ENCODE measurements around the gene FAM83F.
"Not testable (repeated sequence)": the region's sequence is repeated elsewhere in the genome, so short reads cannot be mapped to it uniquely, and the experiment has no call there.

The FAM83F gene

GRCh38 chr22:40014667-40015248 lies 20.0 kb downstream of the FAM83F start:
- H3K4me1 ChIP-seq (ENCODE audit: control insufficient read depth, insufficient read depth, low read length) = peaks cover 34% of the 10 kb centered on the region
- no peaks in the 10 kb centered on the region for H3K9me3 ChIP-seq (ENCODE audit: control insufficient read depth, low read length)
- no peak overlapping the region for H3K4me3 ChIP-seq (ENCODE audit: low read length)
- no peaks in the 10 kb centered on the region for H3K36me3 ChIP-seq (ENCODE audit: control insufficient read depth, insufficient read depth, low read length)
- no peak overlapping the region for H3K9ac ChIP-seq (ENCODE audit: low read length)
- peaks cover 4% of the 10 kb centered on the region for H3K27me3 ChIP-seq (ENCODE audit: control insufficient read depth, insufficient read depth, low read length)

GRCh38 chr22:40015358-40015976 lies 20.7 kb downstream of the FAM83F start:
- no peak overlapping the region for H3K9ac ChIP-seq (ENCODE audit: low read length)
- peaks cover 27% of the 10 kb centered on the region for H3K4me1 ChIP-seq (ENCODE audit: control insufficient read depth, insufficient read depth, low read length)
- H3K9me3 ChIP-seq (ENCODE audit: control insufficient read depth, low read length) = no peaks in the 10 kb centered on the region
- H3K36me3 ChIP-seq (ENCODE audit: control insufficient read depth, insufficient read depth, low read length) = no peaks in the 10 kb centered on the region
- H3K27me3 ChIP-seq (ENCODE audit: control insufficient read depth, insufficient read depth, low read length) = no peaks in the 10 kb centered on the region
- no peak overlapping the region for H3K4me3 ChIP-seq (ENCODE audit: low read length)

- Histone ChIP-seq H3K4me3 (ENCODE audit: low read length) (no peak overlapping the region), H3K36me3 (ENCODE audit: control insufficient read depth, insufficient read depth, low read length) (peaks cover 7% of the 10 kb centered on the region), H3K4me1 (ENCODE audit: control insufficient read depth, insufficient read depth, low read length) (peaks cover 30% of the 10 kb centered on the region), H3K9me3 (ENCODE audit: control insufficient read depth, low read length) (no peaks in the 10 kb centered on the region), H3K9ac (ENCODE audit: low read length) (no peak overlapping the region), H3K27me3 (ENCODE audit: control insufficient read depth, insufficient read depth, low read length) (no peaks in the 10 kb centered on the region)
Measured at GRCh38 chr22:40018051-40018450, 23.3 kb downstream of the FAM83F start.

- Histone ChIP-seq H3K36me3 (ENCODE audit: control insufficient read depth, insufficient read depth, low read length) (peaks cover 7% of the 10 kb centered on the region), H3K27me3 (ENCODE audit: control insufficient read depth, insufficient read depth, low read length) (no peaks in the 10 kb centered on the region)
Measured at GRCh38 chr22:40019100-40019499, 24.3 kb downstream of the FAM83F start.

GRCh38 chr22:40020956-40021355 lies 26.2 kb downstream of the FAM83F start:
- Histone ChIP-seq H3K9ac (ENCODE audit: low read length) (no peak overlapping the region), H3K4me1 (ENCODE audit: control insufficient read depth, insufficient read depth, low read length) (peaks cover 35% of the 10 kb centered on the region), H3K4me3 (ENCODE audit: low read length) (no peak overlapping the region), H3K9me3 (ENCODE audit: control insufficient read depth, low read length) (no peaks in the 10 kb centered on the region), H3K27me3 (ENCODE audit: control insufficient read depth, insufficient read depth, low read length) (no peaks in the 10 kb centered on the region), H3K36me3 (ENCODE audit: control insufficient read depth, insufficient read depth, low read length) (peaks cover 7% of the 10 kb centered on the region)

More at GRCh38 chr22:40019100-40019499, 24.3 kb downstream of the FAM83F start:
- H3K4me1 ChIP-seq (ENCODE audit: control insufficient read depth, insufficient read depth, low read length) = peaks cover 41% of the 10 kb centered on the region
- no peaks in the 10 kb centered on the region for H3K9me3 ChIP-seq (ENCODE audit: control insufficient read depth, low read length)
- H3K9ac ChIP-seq (ENCODE audit: low read length) = no peak overlapping the region
- H3K4me3 ChIP-seq (ENCODE audit: low read length) = no peak overlapping the region

DNA sequence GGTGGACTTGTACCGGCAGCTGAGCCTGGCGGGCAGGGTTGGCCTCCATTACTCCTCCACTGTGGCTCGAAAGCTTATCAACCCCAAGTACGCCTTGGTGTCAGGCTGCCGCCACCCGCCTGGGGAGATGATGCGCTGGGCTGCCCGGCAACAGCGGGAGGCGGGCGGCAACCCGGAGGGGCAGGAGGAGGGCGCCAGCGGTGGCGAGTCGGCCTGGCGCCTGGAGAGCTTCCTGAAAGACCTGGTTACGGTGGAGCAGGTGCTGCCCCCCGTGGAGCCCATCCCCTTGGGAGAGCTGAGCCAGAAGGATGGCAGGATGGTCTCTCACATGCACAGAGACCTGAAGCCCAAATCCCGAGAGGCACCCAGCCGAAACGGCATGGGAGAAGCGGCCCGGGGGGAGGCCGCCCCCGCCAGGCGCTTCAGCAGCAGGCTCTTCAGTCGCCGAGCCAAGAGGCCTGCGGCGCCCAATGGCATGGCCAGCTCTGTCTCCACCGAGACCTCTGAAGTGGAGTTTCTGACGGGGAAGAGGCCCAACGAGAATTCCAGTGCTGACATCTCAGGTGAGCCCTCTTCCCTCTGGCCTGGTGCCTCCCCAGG lies 26.7 kb downstream of the FAM83F start:
- Histone ChIP-seq H3K36me3 (ENCODE audit: control insufficient read depth, insufficient read depth, low read length) (peaks cover 7% of the 10 kb centered on the region), H3K9me3 (ENCODE audit: control insufficient read depth, low read length) (no peaks in the 10 kb centered on the region), H3K9ac (ENCODE audit: low read length) (no peak overlapping the region), H3K27me3 (ENCODE audit: control insufficient read depth, insufficient read depth, low read length) (no peaks in the 10 kb centered on the region), H3K4me1 (ENCODE audit: control insufficient read depth, insufficient read depth, low read length) (peaks cover 35% of the 10 kb centered on the region), H3K4me3 (ENCODE audit: low read length) (no peak overlapping the region)

- peaks cover 35% of the 10 kb centered on the region for H3K4me1 ChIP-seq (ENCODE audit: control insufficient read depth, insufficient read depth, low read length)
- H3K36me3 ChIP-seq (ENCODE audit: control insufficient read depth, insufficient read depth, low read length) = peaks cover 7% of the 10 kb centered on the region
- H3K9ac ChIP-seq (ENCODE audit: low read length) = no peak overlapping the region
- H3K27me3 ChIP-seq (ENCODE audit: control insufficient read depth, insufficient read depth, low read length) = no peaks in the 10 kb centered on the region
- no peak overlapping the region for H3K4me3 ChIP-seq (ENCODE audit: low read length)
- H3K9me3 ChIP-seq (ENCODE audit: control insufficient read depth, low read length) = no peaks in the 10 kb centered on the region
Measured at GRCh38 chr22:40022536-40023240, 27.9 kb downstream of the FAM83F start.

DNA sequence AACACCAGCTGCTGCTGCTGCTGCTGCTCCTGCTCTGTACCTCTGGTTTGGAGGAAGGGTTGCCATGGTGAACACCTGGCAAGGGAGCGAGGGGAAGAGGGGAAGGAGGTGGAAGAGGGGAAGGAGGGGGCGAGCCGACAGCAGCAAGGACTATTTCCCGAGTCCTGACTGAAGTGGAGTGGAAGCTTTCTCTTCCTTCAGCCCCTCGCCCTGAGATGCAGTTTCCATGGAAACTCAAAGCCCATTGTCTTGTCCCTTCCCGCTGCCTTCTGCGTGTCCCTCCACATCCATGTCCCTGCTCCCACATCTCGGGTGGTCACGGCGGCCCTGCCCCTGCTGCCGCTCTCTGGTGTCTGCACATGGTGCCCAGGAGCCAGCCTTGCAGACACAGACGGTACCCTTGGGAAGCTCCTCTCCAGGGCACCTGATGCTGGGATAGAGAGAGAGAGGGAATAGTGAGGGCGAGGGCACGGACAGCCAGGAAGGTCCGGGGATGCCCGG lies 28.6 kb downstream of the FAM83F start:
- Histone ChIP-seq H3K4me1 (ENCODE audit: control insufficient read depth, insufficient read depth, low read length) (peaks cover 35% of the 10 kb centered on the region), H3K4me3 (ENCODE audit: low read length) (no peak overlapping the region), H3K9ac (ENCODE audit: low read length) (no peak overlapping the region), H3K9me3 (ENCODE audit: control insufficient read depth, low read length) (no peaks in the 10 kb centered on the region), H3K36me3 (ENCODE audit: control insufficient read depth, insufficient read depth, low read length) (peaks cover 7% of the 10 kb centered on the region), H3K27me3 (ENCODE audit: control insufficient read depth, insufficient read depth, low read length) (no peaks in the 10 kb centered on the region)

DNA sequence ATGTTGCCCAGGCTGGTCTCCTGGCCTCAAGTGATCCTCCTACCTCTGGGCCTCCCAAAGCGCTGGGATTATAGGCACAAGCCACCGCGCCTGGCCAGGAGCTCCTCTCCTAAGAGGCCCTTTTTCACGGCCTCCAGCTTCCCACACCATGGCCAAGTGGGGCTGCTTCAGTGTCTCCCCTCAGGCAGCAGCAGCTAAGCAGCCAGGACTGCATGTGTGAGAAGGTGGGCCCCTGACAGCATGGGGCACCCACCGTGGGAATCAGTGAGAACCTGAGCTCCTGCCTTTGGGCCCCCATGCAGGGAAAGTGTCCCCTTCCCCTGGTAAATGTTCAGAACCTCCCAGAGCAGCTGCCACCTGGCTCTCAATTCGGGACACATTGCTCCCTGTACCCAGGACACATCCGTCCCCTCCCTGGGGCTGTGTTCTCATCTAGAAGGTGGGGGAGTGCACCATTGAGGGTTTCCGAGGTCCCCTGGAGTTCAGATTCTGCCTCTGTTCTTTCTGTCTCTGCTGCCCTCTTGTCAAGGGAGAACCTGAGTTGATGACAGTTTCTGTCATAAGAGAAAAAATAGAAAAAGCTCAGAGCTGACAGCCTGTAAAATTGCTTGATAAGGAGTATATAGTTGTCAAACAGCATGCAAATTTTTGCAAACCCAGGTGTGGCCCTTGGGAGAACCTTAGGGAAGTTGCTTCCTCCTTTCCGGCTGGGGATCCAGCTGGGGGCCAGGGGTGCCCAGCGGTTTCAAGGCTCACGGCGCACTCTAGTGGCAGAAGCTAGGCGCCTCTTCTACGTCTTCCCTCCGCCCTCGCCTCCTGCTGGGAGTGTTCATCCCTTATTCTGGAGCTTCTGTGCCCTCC lies 29.7 kb downstream of the FAM83F start:
- Histone ChIP-seq H3K9ac (ENCODE audit: low read length) (no peak overlapping the region), H3K4me1 (ENCODE audit: control insufficient read depth, insufficient read depth, low read length) (peaks cover 35% of the 10 kb centered on the region), H3K4me3 (ENCODE audit: low read length) (no peak overlapping the region), H3K36me3 (ENCODE audit: control insufficient read depth, insufficient read depth, low read length) (peaks cover 10% of the 10 kb centered on the region), H3K27me3 (ENCODE audit: control insufficient read depth, insufficient read depth, low read length) (no peaks in the 10 kb centered on the region), H3K9me3 (ENCODE audit: control insufficient read depth, low read length) (no peaks in the 10 kb centered on the region)

DNA sequence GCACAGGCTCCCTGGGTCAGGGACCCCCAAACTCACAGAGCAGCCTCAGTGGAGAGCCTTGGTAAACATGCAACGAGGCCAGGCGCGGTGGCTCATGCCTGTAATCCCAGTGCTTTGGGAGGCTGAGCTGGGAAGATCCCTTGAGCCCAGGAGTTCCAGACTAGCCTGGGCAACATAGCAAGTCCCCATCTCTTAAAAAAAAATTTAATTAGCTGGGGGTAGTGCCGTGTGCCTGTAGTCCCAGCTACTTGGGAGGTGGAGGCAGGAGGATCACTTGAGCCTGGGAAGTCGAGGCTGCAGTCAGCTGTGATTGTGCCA lies 30.3 kb downstream of the FAM83F start:
- peaks cover 12% of the 10 kb centered on the region for H3K36me3 ChIP-seq (ENCODE audit: control insufficient read depth, insufficient read depth, low read length)
- not testable (repeated sequence) for H3K27me3 ChIP-seq (ENCODE audit: control insufficient read depth, insufficient read depth, low read length); H3K9me3 ChIP-seq (ENCODE audit: control insufficient read depth, low read length); H3K9ac ChIP-seq (ENCODE audit: low read length); H3K4me3 ChIP-seq (ENCODE audit: low read length)
- peaks cover 35% of the 10 kb centered on the region for H3K4me1 ChIP-seq (ENCODE audit: control insufficient read depth, insufficient read depth, low read length)

DNA sequence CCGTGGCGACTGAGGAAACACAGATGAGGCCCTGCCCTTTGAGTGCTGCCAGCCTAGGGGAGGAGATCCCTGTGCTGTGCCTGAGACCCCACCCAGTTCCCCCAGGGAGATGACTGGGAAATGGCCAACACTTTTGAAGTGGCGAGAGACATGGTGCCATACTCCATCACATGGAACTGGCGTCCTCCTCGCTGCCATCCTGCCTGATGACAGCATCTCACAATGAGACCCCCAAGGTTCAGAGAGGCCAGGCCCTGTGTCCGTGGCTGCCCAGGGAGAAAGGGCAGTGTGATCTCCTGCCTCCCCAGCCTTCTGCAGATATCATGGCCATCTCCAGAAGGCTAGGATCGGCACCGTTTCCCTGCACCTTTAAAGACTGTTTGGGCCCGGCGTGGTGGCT lies 31.1 kb downstream of the FAM83F start:
- Histone ChIP-seq H3K9me3 (ENCODE audit: control insufficient read depth, low read length) (no peaks in the 10 kb centered on the region), H3K27me3 (ENCODE audit: control insufficient read depth, insufficient read depth, low read length) (no peaks in the 10 kb centered on the region), H3K9ac (ENCODE audit: low read length) (no peak overlapping the region), H3K4me3 (ENCODE audit: low read length) (no peak overlapping the region), H3K4me1 (ENCODE audit: control insufficient read depth, insufficient read depth, low read length) (peaks cover 35% of the 10 kb centered on the region), H3K36me3 (ENCODE audit: control insufficient read depth, insufficient read depth, low read length) (peaks cover 12% of the 10 kb centered on the region)

Measured in mucosa of stomach (tissue), 1 donor.